ENCODE data around the gene PRR16. TPM values are rescaled to one million over a fixed set of nuclear protein-coding genes. Genes with fewer than 3 reads are reported as not detected.

The PRR16 gene
- polyA plus RNA-seq, 2 of the 4 experiments (the other 2 are of a cell fraction), result 0.05 TPM; not detected in 1

- no peak for TF ChIP-seq NFE2L2 (conservative IDR thresholded peaks at IDR 0.05; ENCODE audit: low read length)
- TF ChIP-seq RNF2 (IDR thresholded peaks at IDR 0.05; ENCODE audit: borderline replicate concordance, low read depth), result no peak
- TF ChIP-seq JUN (IDR thresholded peaks at IDR 0.05), result no peak
- TF ChIP-seq RFX5 (IDR thresholded peaks at IDR 0.05), result no peak
- TF ChIP-seq HOXB13 (CRISPR knock-in tag; IDR thresholded peaks at IDR 0.05; ENCODE audit: low read depth), result no peak
- TF ChIP-seq CBX2 (IDR thresholded peaks at IDR 0.05; ENCODE audit: borderline replicate concordance, low read depth), result no peak
- TF ChIP-seq PHF8 (IDR thresholded peaks at IDR 0.05; ENCODE audit: borderline replicate concordance, low read depth), result no peak
- TF ChIP-seq JUNB (IDR thresholded peaks at IDR 0.05), result no peak
- no peak for TF ChIP-seq HDAC2 (IDR thresholded peaks at IDR 0.05)
- no peak for TF ChIP-seq MAFK (IDR thresholded peaks at IDR 0.05; ENCODE audit: partially characterized antibody)
- TF ChIP-seq GATA3 (IDR thresholded peaks at IDR 0.05; ENCODE audit: borderline replicate concordance), result no peak
- TF ChIP-seq POLR2A (IDR thresholded peaks at IDR 0.05; ENCODE audit: low read length), result no peak
- no peak for TF ChIP-seq ZSCAN20 (CRISPR knock-in tag; IDR thresholded peaks at IDR 0.05)
- TF ChIP-seq CHD4 (IDR thresholded peaks at IDR 0.05; ENCODE audit: borderline replicate concordance), result no peak
- TF ChIP-seq FOXS1 (CRISPR knock-in tag; IDR thresholded peaks at IDR 0.05), result no peak
- no peak for TF ChIP-seq EHF (CRISPR knock-in tag; IDR thresholded peaks at IDR 0.05)
- TF ChIP-seq CTCF (IDR thresholded peaks at IDR 0.05), result no peak
- TF ChIP-seq RARB (CRISPR knock-in tag; IDR thresholded peaks at IDR 0.05), result no peak
- POLR2A ChIA-PET, result no interaction called here
- ATAC-seq (no peak), FAIRE-seq (no peak), DNase-seq (ENCODE audit: low read depth in 1 of 2, low spot score in 1 of 2) (no peak)
- no peak overlapping the region for H3K27ac ChIP-seq
- CTCF ChIA-PET, result no interaction called here
- H3K4me2 ChIP-seq, result no peak overlapping the region
- H3K9me3 ChIP-seq, result no peaks in the 10 kb centered on the region
- H3K4me3 ChIP-seq, result no peak overlapping the region
- H3K4me1 ChIP-seq, result no peaks in the 10 kb centered on the region
Observed at GRCh38 chr5:120472911-120473310, 8.8 kb downstream of the PRR16 start.

DNA sequence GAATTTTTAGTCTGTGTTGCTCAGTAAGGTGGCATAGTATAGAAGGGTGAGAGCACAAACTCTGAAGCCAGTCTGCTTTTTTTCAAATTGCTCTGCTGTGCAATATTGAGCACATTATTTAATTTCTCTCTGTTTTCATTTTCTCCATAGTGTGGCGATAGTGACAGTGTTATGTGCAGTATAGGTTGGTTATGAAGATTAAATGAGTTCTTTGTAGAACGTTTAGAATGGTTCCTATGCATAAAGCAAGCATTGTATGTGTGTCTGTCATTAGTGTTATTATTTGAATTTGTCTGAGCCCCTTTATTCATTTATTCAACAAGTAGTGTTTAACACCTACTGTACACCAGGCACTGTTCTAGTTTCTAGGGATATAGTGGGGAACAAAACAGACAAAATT, 9.2 kb downstream of the PRR16 start:
- ChIA-PET CTCF (no interaction called here), POLR2A (no interaction called here)
- no peak for FAIRE-seq
- TF ChIP-seq PHF8 (IDR thresholded peaks at IDR 0.05; ENCODE audit: borderline replicate concordance, low read depth) (no peak), CBX2 (IDR thresholded peaks at IDR 0.05; ENCODE audit: borderline replicate concordance, low read depth) (no peak), ELK1 (IDR thresholded peaks at IDR 0.05; ENCODE audit: low read depth, low read length) (no peak), JUN (IDR thresholded peaks at IDR 0.05) (no peak), MAX (IDR thresholded peaks at IDR 0.05) (no peak), FOXS1 (CRISPR knock-in tag; IDR thresholded peaks at IDR 0.05) (no peak), CHD4 (IDR thresholded peaks at IDR 0.05; ENCODE audit: borderline replicate concordance) (no peak), E2F6 (IDR thresholded peaks at IDR 0.05; ENCODE audit: borderline replicate concordance, low read depth) (no peak), CHD2 (IDR thresholded peaks at IDR 0.05; ENCODE audit: low read length, partially characterized antibody) (no peak), RAD21 (conservative IDR thresholded peaks at IDR 0.05 in 1 of 2, IDR thresholded peaks at IDR 0.05 in 1 of 2) (no peak), USF2 (IDR thresholded peaks at IDR 0.05) (no peak), HOXB13 (CRISPR knock-in tag; IDR thresholded peaks at IDR 0.05; ENCODE audit: low read depth) (no peak), NR3C1 (IDR thresholded peaks at IDR 0.05) (no peak), KDM5A (IDR thresholded peaks at IDR 0.05) (no peak), EHF (CRISPR knock-in tag; IDR thresholded peaks at IDR 0.05) (no peak), HEYL (CRISPR knock-in tag; IDR thresholded peaks at IDR 0.05) (no peak)
- Histone ChIP-seq H3K4me1 (no peaks in the 10 kb centered on the region), H3K4me3 (no peak overlapping the region), H3K27ac (no peak overlapping the region), H3K4me2 (no peak overlapping the region), H3K9me3 (no peaks in the 10 kb centered on the region)
- WGBS (ENCODE audit: missing lambda C conversion rate), result 8% methylated on average over 2 of the region's 2 CpGs
- ATAC-seq, result no peak
- DNase-seq (ENCODE audit: low read depth in 1 of 2, low spot score in 1 of 2), result no peak
